Endothelial cell of umbilical vein (primary cell): ENCODE measurements around the gene SPEM1.

Experiments
- CTCF ChIP-seq, 2 donors: IDR thresholded peaks; 1 replicate in 1 of 2; 2 replicates in 1 of 2; pipeline ENCODE4 v1.5.1; 2011; ENCODE audit warnings: low read length in 2 of 2, mild to moderate bottlenecking in 2 of 2, moderate library complexity in 2 of 2, control low read depth in 1 of 2, inconsistent platforms in 1 of 2, low read depth in 1 of 2; ENCODE audit not compliant: insufficient read depth in 1 of 2; ENCODE audit errors: extremely low read depth in 1 of 2
- EZH2 ChIP-seq: IDR thresholded peaks from 2 replicates; pipeline ENCODE4 v1.6.1; 2012; ENCODE audit warnings: borderline replicate concordance, low read depth, mild to moderate bottlenecking, moderate library complexity, low read length, inconsistent platforms; ENCODE audit not compliant: severe bottlenecking
- JUN ChIP-seq: IDR thresholded peaks from 2 replicates; pipeline ENCODE4 v1.6.1; 2011; ENCODE audit warnings: borderline replicate concordance, low read depth; ENCODE audit not compliant: insufficient read length, insufficient read depth
- POLR2A ChIP-seq: IDR thresholded peaks from 2 replicates; pipeline ENCODE4 v1.6.1; 2012; ENCODE audit warnings: low read depth, mild to moderate bottlenecking, control low read depth, low read length

GRCh38 chr17:7416323-7416722, 3.8 kb upstream of the SPEM1 start:
- TF ChIP-seq POLR2A: no peak
- TF ChIP-seq CTCF (IDR thresholded peaks at IDR 0.05; ENCODE audit: extremely low read depth in 1 of 2, insufficient read depth in 1 of 2, low read depth in 1 of 2, low read length in 2 of 2): no peak
- no peak for TF ChIP-seq JUN
- TF ChIP-seq EZH2: no peak
